Adrenal gland (tissue), 5 donors: ENCODE results near the gene ENTHD1.

Source experiments
- POLR2A ChIP-seq, 2 donors: fragments of 450-650 bp; IDR thresholded peaks; one replicate each; pipeline ENCODE4 v1.6.1; 2017; ENCODE audit warnings: antibody characterized with exemption in 2 of 2, mild to moderate bottlenecking in 2 of 2, moderate library complexity in 1 of 2
- TF ChIP-seq, protein P1 (sequence below), 6 experiments: fragments of 450-650 bp in 4 of 6; fragments of 200-600 bp in 2 of 6; sonication (generic) in 1 of 6; IDR thresholded peaks; 1 replicate in 5 of 6; 2 replicates in 1 of 6; pipeline versions ENCODE4 v1.5.1 to v1.8.0; 2016 to 2021; ENCODE audit warnings: antibody characterized with exemption in 6 of 6, mild to moderate bottlenecking in 2 of 6, moderate library complexity in 1 of 6
- donor health status: DM: no; HTN: no; CAD: no.

DNA sequence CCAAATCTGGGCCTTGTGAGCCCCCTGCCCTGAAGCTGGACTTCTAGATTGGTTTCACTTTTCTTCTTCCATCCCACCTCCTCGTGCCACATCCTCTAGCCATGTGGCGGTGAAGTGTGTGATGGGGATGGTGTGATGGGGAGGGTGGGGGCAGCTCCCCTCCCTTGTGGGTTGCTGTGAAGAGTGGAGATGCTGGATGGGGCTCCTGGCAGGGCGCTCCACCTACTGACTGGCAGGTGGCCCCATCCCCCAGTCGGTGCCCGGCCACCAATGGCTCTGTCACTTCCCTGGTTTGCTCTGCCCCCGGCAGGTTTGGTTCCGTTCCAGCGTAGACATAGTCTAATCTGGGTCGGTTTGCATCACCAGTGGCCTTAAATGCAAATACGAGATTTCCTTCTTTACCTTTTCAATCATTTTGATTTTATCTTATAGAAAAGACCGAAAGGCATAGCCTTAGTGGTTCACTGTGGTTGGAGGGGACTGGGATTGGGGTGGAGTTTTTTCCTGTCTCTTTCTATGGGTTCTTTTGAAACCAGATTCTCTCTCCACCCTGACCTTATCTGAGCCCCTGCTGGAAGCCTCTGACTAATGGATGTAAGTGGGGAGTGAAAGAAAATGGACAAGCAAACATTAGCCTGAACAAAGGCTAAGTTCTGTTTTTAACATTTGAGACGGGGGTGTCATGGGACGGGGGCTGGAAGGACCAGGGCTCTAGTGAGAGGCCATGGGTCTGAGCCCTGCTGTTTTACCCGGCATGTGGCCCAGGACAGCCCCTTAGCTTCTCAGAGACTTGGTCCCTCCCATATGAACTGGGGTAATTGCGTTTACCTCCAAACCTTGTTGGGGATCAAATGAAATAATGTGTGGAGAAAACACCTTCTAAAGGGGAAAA is 173.8 kb downstream of the ENTHD1 start:
- TF ChIP-seq, protein P1, sequence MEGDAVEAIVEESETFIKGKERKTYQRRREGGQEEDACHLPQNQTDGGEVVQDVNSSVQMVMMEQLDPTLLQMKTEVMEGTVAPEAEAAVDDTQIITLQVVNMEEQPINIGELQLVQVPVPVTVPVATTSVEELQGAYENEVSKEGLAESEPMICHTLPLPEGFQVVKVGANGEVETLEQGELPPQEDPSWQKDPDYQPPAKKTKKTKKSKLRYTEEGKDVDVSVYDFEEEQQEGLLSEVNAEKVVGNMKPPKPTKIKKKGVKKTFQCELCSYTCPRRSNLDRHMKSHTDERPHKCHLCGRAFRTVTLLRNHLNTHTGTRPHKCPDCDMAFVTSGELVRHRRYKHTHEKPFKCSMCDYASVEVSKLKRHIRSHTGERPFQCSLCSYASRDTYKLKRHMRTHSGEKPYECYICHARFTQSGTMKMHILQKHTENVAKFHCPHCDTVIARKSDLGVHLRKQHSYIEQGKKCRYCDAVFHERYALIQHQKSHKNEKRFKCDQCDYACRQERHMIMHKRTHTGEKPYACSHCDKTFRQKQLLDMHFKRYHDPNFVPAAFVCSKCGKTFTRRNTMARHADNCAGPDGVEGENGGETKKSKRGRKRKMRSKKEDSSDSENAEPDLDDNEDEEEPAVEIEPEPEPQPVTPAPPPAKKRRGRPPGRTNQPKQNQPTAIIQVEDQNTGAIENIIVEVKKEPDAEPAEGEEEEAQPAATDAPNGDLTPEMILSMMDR (IDR thresholded peaks at IDR 0.05), result no peak
- no peak for TF ChIP-seq POLR2A (IDR thresholded peaks at IDR 0.05)
